ENCODE results near the gene DCK. TPM values are rescaled to one million over a fixed set of nuclear protein-coding genes. Genes with fewer than 3 reads are reported as not detected.
"Not testable (repeated sequence)": the region's sequence is repeated elsewhere in the genome, so short reads cannot be mapped to it uniquely, and the experiment has no call there.

Gene DCK
- total RNA-seq, 4 donors from 2014 or later = 8.5 to 22.1 (median 15.9) TPM

GRCh38 chr4:71020611-71021010 lies 27.2 kb downstream of the DCK start:
- WGBS, 2 donors = 63 to 67% methylated on average over 1 of the region's 1 CpG
- TF ChIP-seq CTCF (IDR thresholded peaks at IDR 0.05) (no peak), POLR2A (IDR thresholded peaks at IDR 0.05) (no peak)
- peaks cover 0 to 3% (median 0%) of the 10 kb centered on the region in 3 donors for H3K4me1 ChIP-seq
- H3K36me3 ChIP-seq = peaks cover 0 to 12% (median 0%) of the 10 kb centered on the region in 3 donors
- H3K4me3 ChIP-seq = no peak overlapping the region
- intact Hi-C loops (cut with DNase I) = loop anchor here (10.0 kb wide), 1 partner anchor 366 kb away; no protein-coding TSS in a partner anchor
- no peak for DNase-seq
- H3K27ac ChIP-seq = no peak overlapping the region
- no peaks in the 10 kb centered on the region for H3K27me3 ChIP-seq
- no peaks in the 10 kb centered on the region for H3K9me3 ChIP-seq

- intact Hi-C loops (cut with DNase I) = loop anchor here (10.0 kb wide), 1 partner anchor 371 kb away; no protein-coding TSS in a partner anchor
- Histone ChIP-seq H3K27ac (no peak overlapping the region), H3K27me3 (no peaks in the 10 kb centered on the region), H3K4me1 (peaks cover 0 to 16% (median 0%) of the 10 kb centered on the region in 3 donors), H3K36me3 (peaks cover 0 to 45% (median 0%) of the 10 kb centered on the region in 3 donors), H3K4me3 (no peak overlapping the region), H3K9me3 (no peaks in the 10 kb centered on the region)
- TF ChIP-seq CTCF (IDR thresholded peaks at IDR 0.05) = no peak
- TF ChIP-seq POLR2A (IDR thresholded peaks at IDR 0.05) = no peak
- WGBS, 2 donors = 87 to 90% methylated on average over 3 of the region's 3 CpGs
- DNase-seq = no peak
Measured at GRCh38 chr4:71025654-71026053, 32.2 kb downstream of the DCK start.

- Histone ChIP-seq H3K4me1 (peaks cover 0 to 16% (median 0%) of the 10 kb centered on the region in 3 donors), H3K9me3 (no peaks in the 10 kb centered on the region), H3K27ac (no peak overlapping the region), H3K36me3 (peaks cover 0 to 46% (median 0%) of the 10 kb centered on the region in 3 donors), H3K4me3 (no peak overlapping the region), H3K27me3 (no peaks in the 10 kb centered on the region)
- WGBS, 2 donors = 66 to 68% methylated on average over 2 of the region's 2 CpGs
- no peak for DNase-seq
- no peak for TF ChIP-seq POLR2A (IDR thresholded peaks at IDR 0.05)
- TF ChIP-seq CTCF (IDR thresholded peaks at IDR 0.05) = no peak
- intact Hi-C loops (cut with DNase I) = loop anchor here (10.0 kb wide), 1 partner anchor 371 kb away; no protein-coding TSS in a partner anchor
Measured at GRCh38 chr4:71026086-71026485, 32.6 kb downstream of the DCK start.

GRCh38 chr4:71027611-71028010 lies 34.2 kb downstream of the DCK start:
- Histone ChIP-seq H3K27me3 (no peaks in the 10 kb centered on the region), H3K36me3 (peaks cover 0 to 60% (median 0%) of the 10 kb centered on the region in 3 donors), H3K4me1 (peaks cover 0 to 16% (median 0%) of the 10 kb centered on the region in 3 donors), H3K4me3 (no peak overlapping the region), H3K9me3 (no peaks in the 10 kb centered on the region), H3K27ac (no peak overlapping the region)
- WGBS, 2 donors = 93 to 96% methylated on average over 1 of the region's 1 CpG
- TF ChIP-seq POLR2A (IDR thresholded peaks at IDR 0.05) (no peak), CTCF (IDR thresholded peaks at IDR 0.05) (no peak)
- intact Hi-C loops (cut with DNase I) = loop anchor here (10.0 kb wide), 1 partner anchor 373 kb away; no protein-coding TSS in a partner anchor
- no peak for DNase-seq

- intact Hi-C loops (cut with DNase I) = loop anchor here (10.0 kb wide), 1 partner anchor 375 kb away; no protein-coding TSS in a partner anchor
- H3K36me3 ChIP-seq = peaks cover 0 to 67% (median 0%) of the 10 kb centered on the region in 3 donors
Measured at GRCh38 chr4:71029504-71029903, 36.1 kb downstream of the DCK start.

GRCh38 chr4:71032106-71032505 lies 38.7 kb downstream of the DCK start:
- H3K27ac ChIP-seq; H3K27me3 ChIP-seq; intact Hi-C loops (cut with DNase I); H3K9me3 ChIP-seq; DNase-seq; H3K4me3 ChIP-seq; H3K4me1 ChIP-seq: not testable (repeated sequence)
- WGBS, 2 donors = 93 to 94% methylated on average over 7 to 10 of the region's 10 CpGs
- peaks cover 0 to 92% (median 0%) of the 10 kb centered on the region in 3 donors for H3K36me3 ChIP-seq

More at GRCh38 chr4:71029504-71029903, 36.1 kb downstream of the DCK start:
- H3K9me3 ChIP-seq = no peaks in the 10 kb centered on the region
- DNase-seq = no peak
- H3K4me3 ChIP-seq = no peak overlapping the region
- H3K27me3 ChIP-seq = no peaks in the 10 kb centered on the region
- TF ChIP-seq CTCF (IDR thresholded peaks at IDR 0.05) (no peak), POLR2A (IDR thresholded peaks at IDR 0.05) (no peak)
- 53 to 72% methylated on average over 1 of the region's 1 CpG for WGBS, 2 donors
- no peak overlapping the region for H3K27ac ChIP-seq
- peaks cover 0 to 16% (median 0%) of the 10 kb centered on the region in 3 donors for H3K4me1 ChIP-seq
